ENCODE measurements around the gene KRT6C.

DNA sequence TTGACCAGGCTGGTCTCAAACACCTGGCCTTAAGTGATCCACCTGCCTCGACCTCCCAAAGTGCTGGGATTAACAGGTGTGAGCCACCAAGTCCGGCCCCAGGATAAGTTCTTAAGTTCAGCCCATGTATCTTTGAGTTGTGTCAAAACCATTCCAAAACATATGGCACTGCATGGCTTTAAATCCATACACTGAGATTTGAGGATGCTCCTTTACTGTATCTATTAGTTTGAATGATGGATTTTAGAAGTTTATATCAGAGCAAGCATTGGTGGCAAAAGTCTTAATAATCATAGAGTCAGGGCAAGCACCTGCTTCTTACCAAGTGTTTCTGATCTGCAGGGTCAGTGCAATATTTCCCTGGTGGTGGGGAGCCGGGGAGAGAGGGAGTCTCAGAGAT, 27.7 kb downstream of the KRT6C start:
- TF ChIP-seq CTCF (IDR thresholded peaks at IDR 0.05; ENCODE audit: low read depth, low read length) (no peak), EZH2phosphoT487 (IDR thresholded peaks at IDR 0.05; ENCODE audit: low read depth) (no peak)

Data from OCI-LY3 (cell line).